Measurements from ENCODE around the gene PCBP1.

The PCBP1 gene

DNA sequence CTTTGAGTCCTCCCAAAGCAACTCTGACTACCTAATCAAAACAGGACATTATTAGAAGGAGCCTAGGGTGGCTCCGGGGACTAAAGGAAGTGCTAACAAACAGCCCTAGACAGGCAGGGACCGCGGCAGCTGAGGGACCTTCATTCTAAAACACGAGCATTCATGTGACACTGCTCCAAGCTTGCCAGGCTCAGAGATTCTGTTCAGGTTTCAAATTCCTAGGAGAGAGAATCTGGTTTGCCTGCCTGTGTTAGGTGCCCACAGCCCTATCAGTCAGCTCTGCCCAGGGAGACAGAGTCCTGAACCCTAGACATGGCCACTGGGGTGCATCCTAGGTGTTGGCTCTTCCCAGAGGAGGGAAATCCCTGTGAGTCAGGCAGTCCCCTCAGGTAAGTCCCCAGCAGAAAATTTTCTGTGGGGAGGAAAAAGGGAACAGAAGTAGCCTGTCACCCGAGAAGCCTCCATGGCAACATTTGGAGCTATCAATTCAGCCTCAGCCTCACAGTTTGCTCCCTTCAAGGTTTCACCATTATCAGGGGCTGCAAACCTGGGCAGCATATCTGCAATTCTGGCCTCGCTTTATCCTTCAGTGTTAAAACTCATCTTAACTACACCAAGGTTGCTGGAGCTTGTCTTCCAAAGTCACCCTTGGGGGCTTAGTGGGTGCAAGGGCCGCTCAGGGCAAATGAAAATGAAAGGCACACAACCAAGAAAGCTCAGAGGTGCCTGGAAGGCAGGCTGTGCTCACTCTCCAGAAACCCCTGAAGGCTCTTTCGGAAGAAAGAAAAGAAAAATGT is 28.6 kb downstream of the PCBP1 start:
- peak in 1 of 2 experiments; percentile 25 for DNase-seq
- TF ChIP-seq GATA1 (IDR thresholded peaks at IDR 0.05; ENCODE audit: low read depth, low read length) = no peak
- no peak for TF ChIP-seq POLR2A (IDR thresholded peaks at IDR 0.05; ENCODE audit: low read length)

DNA sequence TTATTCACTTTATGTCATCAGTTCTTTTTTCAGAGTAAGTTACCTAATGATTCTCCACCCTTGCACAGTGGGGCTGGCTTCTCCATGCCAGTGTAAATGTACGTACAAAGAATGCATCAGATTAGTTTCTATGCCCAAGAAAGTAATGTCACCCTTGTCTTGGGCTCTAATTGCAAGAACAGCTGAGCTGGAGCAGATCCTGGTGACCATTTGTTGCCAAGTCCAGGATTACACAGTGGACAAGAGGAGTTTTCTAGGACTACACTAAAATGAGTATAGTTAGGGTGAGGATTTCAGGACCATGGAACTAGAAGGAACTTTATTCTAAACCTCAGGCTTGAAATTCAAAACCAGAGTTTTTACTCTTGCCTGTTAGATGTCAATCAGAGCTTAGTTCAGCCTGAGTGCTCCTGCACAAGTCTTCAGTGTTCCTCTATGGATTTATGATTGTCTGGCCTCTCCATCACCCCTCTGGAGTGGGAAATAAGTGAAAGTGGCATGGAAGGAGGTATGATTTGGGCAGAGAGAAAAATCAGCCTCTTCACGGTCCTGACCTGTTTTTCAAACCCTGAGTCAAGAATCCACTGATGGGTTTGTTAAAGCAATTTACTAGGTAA is 29.8 kb downstream of the PCBP1 start:
- TF ChIP-seq POLR2A (IDR thresholded peaks at IDR 0.05; ENCODE audit: low read length) (no peak), GATA1 (IDR thresholded peaks at IDR 0.05; ENCODE audit: low read depth, low read length) (no peak)
- DNase-seq = no peak

DNA sequence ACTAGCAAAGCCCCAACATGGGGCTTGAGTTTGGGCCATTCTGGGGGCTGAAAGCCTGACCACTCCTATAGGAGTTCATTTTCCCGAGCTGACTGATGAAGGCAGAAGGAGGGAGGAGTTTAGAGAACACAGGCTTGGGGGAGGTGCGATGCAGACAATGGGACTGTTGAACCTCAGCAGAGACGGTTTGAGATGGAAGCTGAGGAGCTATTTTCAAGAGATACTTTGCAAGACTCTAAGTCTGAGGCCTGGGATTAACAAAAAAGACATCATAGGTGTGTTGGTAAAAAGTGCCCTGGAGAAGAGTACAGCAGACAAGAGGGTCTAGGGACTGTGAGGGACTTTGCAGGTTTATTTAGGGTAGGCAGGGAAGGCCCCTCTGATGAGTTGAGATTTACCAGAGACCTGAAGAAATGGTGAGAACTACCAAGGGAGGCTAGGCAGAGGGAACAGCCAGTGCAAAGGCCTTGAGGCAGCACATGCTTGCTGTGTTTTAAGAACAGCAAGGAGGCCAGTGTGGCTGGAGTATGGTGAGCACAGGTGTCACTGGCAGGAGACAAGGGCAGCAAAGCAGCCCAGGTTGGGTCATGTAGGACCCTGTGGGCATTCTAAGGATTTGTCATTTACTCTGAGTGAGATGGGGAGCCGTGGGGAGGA is 31.6 kb downstream of the PCBP1 start:
- DNase-seq = peak in 1 of 2 experiments; percentile 62
- TF ChIP-seq GATA1 (IDR thresholded peaks at IDR 0.05; ENCODE audit: low read depth, low read length) (no peak), POLR2A (IDR thresholded peaks at IDR 0.05; ENCODE audit: low read length) (no peak)

DNA sequence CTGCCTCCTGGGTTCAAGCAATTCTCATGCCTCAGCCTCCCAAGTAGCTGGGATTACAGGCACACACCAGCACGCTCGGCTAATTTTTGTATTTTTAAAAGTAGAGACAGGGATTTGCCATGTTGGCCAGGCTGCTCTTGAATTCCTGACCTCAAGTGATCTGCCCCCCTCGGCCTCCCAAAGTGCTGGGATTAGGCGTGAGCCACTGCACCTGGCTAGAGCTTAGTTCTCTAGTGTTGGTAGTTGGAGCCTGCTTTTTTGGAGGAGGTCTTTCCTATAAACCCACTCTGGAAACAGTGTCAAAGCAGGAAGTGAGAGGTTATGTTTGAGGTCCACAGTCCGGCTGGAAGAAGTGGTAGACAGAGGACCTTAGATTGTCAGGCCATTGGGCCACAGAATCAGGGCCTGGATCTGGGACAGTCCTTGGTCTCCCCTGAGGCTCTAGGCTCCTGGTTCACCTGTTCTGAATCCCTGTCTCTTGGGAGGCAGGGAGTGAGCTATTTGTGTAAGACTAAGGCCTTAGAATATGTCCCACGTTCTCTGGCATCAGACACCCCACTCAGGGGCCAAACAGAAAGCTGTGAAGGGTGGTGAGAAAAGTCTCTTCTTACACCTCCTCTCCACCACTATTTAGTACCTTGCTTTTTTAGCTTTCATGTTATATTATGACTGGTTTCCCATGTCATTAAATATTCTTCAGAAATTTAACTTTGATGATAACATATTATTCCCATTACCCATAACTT is 34.5 kb downstream of the PCBP1 start:
- TF ChIP-seq GATA1 (IDR thresholded peaks at IDR 0.05; ENCODE audit: low read depth, low read length) (no peak), POLR2A (IDR thresholded peaks at IDR 0.05; ENCODE audit: low read length) (no peak)
- no peak for DNase-seq

DNA sequence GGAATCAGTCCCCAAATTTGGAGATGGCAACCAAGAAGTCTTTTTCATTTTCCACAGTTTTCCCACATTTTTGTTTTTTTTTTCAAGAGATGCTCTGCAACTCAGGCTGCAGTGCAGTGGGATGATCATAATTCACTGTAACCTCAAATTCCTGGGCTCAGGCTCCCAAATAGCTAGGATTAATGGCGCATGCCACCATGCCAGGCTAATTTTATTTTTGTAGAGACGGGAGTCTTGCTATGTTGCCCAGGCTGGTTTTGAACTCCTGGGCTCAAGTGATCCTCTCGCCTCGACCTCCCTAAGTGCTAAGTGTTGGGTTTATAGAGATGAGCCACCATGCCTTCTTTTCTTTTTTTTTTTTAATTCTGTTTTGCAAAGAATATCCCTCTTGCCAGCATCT is 35.2 kb downstream of the PCBP1 start:
- no peak for TF ChIP-seq GATA1 (IDR thresholded peaks at IDR 0.05; ENCODE audit: low read depth, low read length)
- no peak for TF ChIP-seq POLR2A (IDR thresholded peaks at IDR 0.05; ENCODE audit: low read length)
- no peak for DNase-seq

DNA sequence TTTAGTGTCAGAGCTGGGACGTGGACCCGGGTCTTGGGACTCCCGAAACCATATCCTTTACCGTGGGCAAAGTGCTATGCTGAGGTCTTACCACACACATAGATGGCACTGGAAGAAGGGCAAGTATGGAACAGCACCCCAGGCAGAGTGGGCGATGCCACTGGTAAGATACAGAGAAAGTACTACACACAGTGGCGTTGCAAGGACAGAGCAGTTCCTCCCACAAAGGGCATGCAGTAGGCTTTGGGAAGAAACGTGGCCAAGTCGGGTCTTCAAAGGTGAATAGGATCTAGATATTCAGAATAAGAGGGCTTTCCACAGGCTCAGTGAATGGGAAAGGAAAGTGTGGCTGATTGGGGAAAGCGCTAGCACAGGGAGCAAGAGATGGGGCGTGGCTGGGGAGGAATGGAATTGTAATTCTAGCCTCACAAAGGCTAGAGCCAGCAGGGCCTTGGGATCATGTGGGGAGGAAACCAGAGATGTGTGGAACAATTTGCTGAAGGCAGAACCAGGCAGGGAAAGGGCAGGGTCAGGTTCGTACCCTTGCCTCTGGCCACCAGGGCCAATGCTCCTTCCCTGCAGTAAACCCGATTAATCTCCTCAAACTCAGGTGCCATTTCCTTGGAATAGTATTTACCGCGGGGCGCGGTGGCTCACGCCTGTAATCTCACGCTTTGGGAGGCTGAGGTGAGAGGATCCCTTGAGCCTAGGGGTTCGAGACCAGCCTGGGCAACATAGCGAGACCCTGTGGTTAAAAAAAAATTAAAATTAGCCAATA is 36.0 kb downstream of the PCBP1 start:
- DNase-seq = peak in 1 of 2 experiments; percentile 25
- TF ChIP-seq POLR2A (IDR thresholded peaks at IDR 0.05; ENCODE audit: low read length) = no peak
- no peak for TF ChIP-seq GATA1 (IDR thresholded peaks at IDR 0.05; ENCODE audit: low read depth, low read length)

DNA sequence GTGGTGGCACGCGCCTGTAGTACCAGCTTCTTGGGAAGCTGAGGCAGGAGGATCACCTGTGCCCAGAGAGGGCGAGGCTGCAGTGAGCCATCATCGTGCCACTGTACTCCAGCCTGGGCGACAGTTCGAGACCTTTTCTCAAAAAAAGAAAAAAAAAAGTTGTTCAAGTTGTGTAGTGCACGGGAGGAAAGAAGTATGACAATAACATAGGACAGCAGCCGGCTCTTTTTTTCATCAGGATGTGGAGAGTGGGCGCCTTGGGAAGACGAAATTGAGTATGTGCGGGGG is 36.5 kb downstream of the PCBP1 start:
- DNase-seq = no peak
- TF ChIP-seq POLR2A (IDR thresholded peaks at IDR 0.05; ENCODE audit: low read length) = no peak
- TF ChIP-seq GATA1 (IDR thresholded peaks at IDR 0.05; ENCODE audit: low read depth, low read length) = no peak

DNA sequence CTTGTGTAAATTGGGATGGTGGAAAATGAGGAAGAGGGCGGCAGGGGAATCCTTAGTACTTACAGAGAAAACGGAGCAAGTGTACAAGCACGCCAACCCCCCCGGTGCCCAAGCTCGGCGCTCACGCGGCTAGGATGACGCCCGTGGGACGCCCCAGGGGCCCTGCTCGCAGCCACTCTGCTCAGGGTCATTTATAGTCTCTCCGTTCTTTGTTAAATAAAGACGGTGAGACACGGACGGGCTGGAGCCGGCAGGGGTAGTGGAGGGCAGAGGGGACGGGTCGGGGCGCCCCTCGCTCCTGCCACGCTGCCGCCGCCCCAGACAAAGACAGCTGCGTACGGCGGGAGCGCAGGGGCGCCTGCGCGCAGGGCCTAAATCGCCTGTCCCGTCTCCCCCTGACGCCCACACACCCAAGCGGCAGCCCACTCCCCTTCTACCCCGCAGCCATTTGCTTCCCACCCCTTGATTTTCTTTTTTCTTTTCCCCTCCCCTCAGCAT is 37.8 kb downstream of the PCBP1 start:
- TF ChIP-seq GATA1 (IDR thresholded peaks at IDR 0.05; ENCODE audit: low read depth, low read length) = no peak
- peak; percentile 75 for TF ChIP-seq POLR2A (IDR thresholded peaks at IDR 0.05; ENCODE audit: low read length)
- DNase-seq = peak; percentile 82 to 83

DNA sequence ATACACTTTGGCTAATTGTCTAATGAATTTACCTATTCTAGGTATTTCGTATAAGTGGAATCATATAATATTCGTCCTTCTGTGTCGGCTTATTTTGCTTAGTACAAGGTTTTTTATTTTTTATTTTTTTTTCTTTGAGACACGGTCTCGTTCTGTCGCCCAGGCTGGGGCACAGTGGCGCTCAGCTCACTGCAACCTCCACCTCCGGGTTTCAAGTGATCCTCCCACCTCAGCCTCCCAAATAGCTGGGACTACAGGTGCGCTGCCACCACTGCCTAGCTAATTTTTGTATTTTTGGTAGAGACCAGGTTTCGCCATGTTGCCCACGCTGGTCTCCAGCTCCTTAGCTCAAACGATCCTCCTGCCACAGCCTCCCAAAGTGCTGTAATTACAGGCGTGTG is 38.2 kb downstream of the PCBP1 start:
- DNase-seq = no peak
- TF ChIP-seq GATA1 (IDR thresholded peaks at IDR 0.05; ENCODE audit: low read depth, low read length) (no peak), POLR2A (IDR thresholded peaks at IDR 0.05; ENCODE audit: low read length) (no peak)

DNA sequence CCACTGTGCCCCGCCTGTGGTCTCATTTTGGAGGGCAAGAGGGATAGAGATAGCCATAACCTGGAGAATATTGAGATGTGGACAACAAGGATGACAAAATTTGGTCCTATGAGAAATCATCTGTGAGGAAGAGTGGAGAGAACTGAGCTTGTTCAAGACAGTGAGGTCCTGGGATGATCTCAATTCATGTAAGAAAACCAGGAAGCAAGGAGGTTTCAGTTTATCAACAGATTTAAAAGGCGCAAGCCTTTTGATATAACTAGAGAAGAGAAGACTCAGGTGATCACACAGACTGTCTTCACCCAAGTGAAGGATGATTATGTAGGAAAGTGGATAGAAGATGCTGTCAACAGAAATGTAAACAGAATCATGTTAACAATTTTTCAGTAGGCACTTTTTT is 39.1 kb downstream of the PCBP1 start:
- no peak for TF ChIP-seq GATA1 (IDR thresholded peaks at IDR 0.05; ENCODE audit: low read depth, low read length)
- TF ChIP-seq POLR2A (IDR thresholded peaks at IDR 0.05; ENCODE audit: low read length) = no peak
- DNase-seq = no peak

DNA sequence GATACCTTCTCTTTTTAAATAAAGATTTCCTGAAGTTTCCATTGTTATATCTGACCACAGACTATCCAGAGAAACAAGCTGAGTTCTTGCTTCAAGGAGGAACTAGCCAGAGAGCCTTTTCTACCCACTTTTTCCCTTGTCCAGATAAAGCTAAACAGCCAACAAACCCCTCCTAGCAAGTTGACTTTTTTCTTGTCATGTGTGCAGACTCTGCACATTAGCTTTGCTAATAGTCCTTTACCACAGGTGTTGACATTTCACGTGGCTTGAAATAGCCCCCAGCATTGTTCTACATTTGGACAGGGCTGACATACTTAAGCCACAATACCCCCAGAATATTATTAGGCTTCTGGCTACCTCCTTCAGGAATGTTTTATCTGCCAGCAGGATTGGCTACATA is 40.7 kb downstream of the PCBP1 start:
- DNase-seq = no peak
- no peak for TF ChIP-seq GATA1 (IDR thresholded peaks at IDR 0.05; ENCODE audit: low read depth, low read length)
- TF ChIP-seq POLR2A (IDR thresholded peaks at IDR 0.05; ENCODE audit: low read length) = no peak

DNA sequence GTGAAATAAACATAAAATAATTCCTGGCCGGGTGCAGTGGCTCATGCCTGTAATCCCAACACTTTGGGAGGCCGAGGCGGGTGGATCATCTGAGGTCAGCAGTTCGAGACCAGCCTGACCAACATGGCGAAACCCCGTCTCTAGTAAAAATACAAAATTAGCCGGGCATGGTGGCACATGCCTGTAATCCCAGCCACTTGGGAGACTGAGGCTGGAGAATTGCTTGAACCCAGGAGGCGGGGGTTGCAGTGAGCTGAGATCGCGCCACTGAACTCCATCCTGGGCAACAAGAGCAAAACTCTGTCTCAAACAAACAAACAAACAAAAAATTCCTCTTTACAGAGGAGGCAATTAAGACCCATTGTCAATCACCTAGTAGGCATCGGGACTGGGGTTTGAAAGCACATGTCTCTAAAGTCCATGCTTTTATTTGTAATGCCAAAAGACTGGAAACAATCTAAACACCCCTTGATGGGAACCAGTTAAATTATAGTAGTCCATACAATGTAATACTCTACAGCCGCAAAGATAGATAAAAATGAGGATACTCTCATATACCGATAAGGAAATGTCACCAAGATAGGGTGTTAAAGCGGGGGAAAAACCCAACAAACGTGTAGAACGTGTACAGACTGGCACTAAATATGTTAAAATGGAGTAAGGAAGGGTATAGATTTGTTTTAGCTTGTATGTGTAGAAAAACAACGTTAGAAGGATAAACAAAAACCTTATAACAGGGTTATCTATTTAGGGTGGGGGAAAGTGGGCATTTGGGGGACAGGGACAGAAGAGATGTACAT is 44.3 kb downstream of the PCBP1 start:
- DNase-seq = peak in 1 of 2 experiments; percentile 46

All from erythroblast (primary cell).